ENCODE measurements around the gene SHC2.

DNA sequence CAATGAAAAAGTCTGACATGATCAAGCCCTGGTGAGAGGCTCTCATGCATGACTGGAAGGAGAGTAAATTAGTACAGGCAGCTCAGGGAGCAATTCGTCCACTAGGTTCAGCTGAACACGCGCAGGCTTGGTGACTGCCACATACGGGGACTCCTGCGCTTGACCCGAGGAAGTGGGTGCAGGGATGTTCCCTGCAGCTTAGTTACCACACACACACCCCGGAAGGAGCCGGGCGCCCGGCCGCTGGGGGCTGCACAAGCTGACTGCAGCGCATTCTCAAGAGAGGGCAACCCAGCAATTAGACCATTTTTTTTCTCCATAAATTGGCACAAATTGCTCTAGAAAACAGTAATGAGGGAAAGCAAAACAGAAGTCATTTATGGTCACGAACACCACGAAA, 93.3 kb downstream of the SHC2 start:
- TF ChIP-seq POLR2AphosphoS5 (IDR thresholded peaks at IDR 0.05; ENCODE audit: insufficient read depth, low read depth, low read length) = no peak
- TF ChIP-seq, protein P1, sequence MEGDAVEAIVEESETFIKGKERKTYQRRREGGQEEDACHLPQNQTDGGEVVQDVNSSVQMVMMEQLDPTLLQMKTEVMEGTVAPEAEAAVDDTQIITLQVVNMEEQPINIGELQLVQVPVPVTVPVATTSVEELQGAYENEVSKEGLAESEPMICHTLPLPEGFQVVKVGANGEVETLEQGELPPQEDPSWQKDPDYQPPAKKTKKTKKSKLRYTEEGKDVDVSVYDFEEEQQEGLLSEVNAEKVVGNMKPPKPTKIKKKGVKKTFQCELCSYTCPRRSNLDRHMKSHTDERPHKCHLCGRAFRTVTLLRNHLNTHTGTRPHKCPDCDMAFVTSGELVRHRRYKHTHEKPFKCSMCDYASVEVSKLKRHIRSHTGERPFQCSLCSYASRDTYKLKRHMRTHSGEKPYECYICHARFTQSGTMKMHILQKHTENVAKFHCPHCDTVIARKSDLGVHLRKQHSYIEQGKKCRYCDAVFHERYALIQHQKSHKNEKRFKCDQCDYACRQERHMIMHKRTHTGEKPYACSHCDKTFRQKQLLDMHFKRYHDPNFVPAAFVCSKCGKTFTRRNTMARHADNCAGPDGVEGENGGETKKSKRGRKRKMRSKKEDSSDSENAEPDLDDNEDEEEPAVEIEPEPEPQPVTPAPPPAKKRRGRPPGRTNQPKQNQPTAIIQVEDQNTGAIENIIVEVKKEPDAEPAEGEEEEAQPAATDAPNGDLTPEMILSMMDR (IDR thresholded peaks at IDR 0.05; ENCODE audit: extremely low read depth in 1 of 2, insufficient read depth in 1 of 2, low read depth in 1 of 2, low read length in 2 of 2) = no peak

Measured in endothelial cell of umbilical vein (primary cell).